Cardiac muscle cell (in vitro differentiated cells and primary cell): ENCODE data around the gene NPFFR1. TPM values are rescaled to one million over a fixed set of nuclear protein-coding genes. Genes with fewer than 3 reads are reported as not detected.
A peak's percentile ranks its signal among the peaks of the same experiment; 100 is the strongest.

Experiments used
- DNase-seq, 2 donors: peaks; one replicate each; pipeline versions ENCODE4 v3.0.0 to v3.0.0-alpha.2; 2010 to 2017; ENCODE audit warnings: low read depth in 1 of 2, low spot score in 1 of 2
- H3K27ac ChIP-seq: fragments of 200-600 bp; sonication (generic); 2 replicates; pipeline ENCODE4 v1.5.1; 2016
- H3K27me3 ChIP-seq: fragments of 200-600 bp; sonication (generic); 2 replicates; pipeline ENCODE4 v1.6.0; 2016; ENCODE audit warnings: control low read depth
- H3K36me3 ChIP-seq: fragments of 200-600 bp; sonication (generic); 2 replicates; pipeline ENCODE4 v1.5.1; 2016; ENCODE audit warnings: control low read depth
- H3K4me1 ChIP-seq: fragments of 200-600 bp; sonication (generic); 2 replicates; pipeline ENCODE4 v1.8.1; 2017; ENCODE audit warnings: low read depth, mild to moderate bottlenecking, mixed run types
- H3K4me3 ChIP-seq: fragments of 200-600 bp; sonication (generic); 2 replicates; pipeline ENCODE4 v1.5.1; 2016; ENCODE audit warnings: mild to moderate bottlenecking
- H3K9me3 ChIP-seq: fragments of 200-600 bp; sonication (generic); 2 replicates; pipeline ENCODE4 v1.5.1; 2017; ENCODE audit warnings: low read depth, mild to moderate bottlenecking, control low read depth
- CTCF ChIP-seq: IDR thresholded peaks from 2 replicates; pipeline ENCODE4 v1.5.1; 2012; ENCODE audit warnings: low read depth, mild to moderate bottlenecking, low read length
- polyA plus RNA-seq: library from polyadenylated mRNA; unstranded; fragments of >200 nt; fragmentation: Nextera tagmentation; extraction: Ambion mirVana; gene quantifications from 2 replicates; pipeline ENCODE4 v1.2.1, GENCODE V29; 2016
- total RNA-seq: library from RNA; depleted of rRNA; stranded (reverse); fragments of >200 nt; gene quantifications from 2 replicates; pipeline ENCODE4 v1.2.3, GENCODE V29; 2016

NPFFR1 gene
- total and polyA plus RNA-seq, 2 experiments from 2014 or later, result not detected

GRCh38 chr10:70293169-70293843, 9.5 kb upstream of the NPFFR1 start:
- no peak for TF ChIP-seq CTCF
- peak in 1 of 2 donors; percentile 6 for DNase-seq
- H3K4me1 ChIP-seq, result no peaks in the 10 kb centered on the region
- H3K36me3 ChIP-seq, result no peaks in the 10 kb centered on the region
- no peaks in the 10 kb centered on the region for H3K9me3 ChIP-seq
- peaks cover 5% of the 10 kb centered on the region for H3K27me3 ChIP-seq
- no peak overlapping the region for H3K27ac ChIP-seq
- H3K4me3 ChIP-seq, result no peak overlapping the region

GRCh38 chr10:70292004-70292403, 8.2 kb upstream of the NPFFR1 start:
- H3K9me3 ChIP-seq, result no peaks in the 10 kb centered on the region
- H3K36me3 ChIP-seq, result no peaks in the 10 kb centered on the region
- no peaks in the 10 kb centered on the region for H3K4me1 ChIP-seq
- H3K27me3 ChIP-seq, result peaks cover 18% of the 10 kb centered on the region
- DNase-seq, result no peak
- TF ChIP-seq CTCF, result no peak
- no peak overlapping the region for H3K4me3 ChIP-seq
- no peak overlapping the region for H3K27ac ChIP-seq

GRCh38 chr10:70289739-70290138, 5.9 kb upstream of the NPFFR1 start:
- Histone ChIP-seq H3K27ac (no peak overlapping the region), H3K27me3 (peaks cover 37% of the 10 kb centered on the region), H3K4me1 (no peaks in the 10 kb centered on the region), H3K9me3 (no peaks in the 10 kb centered on the region), H3K36me3 (no peaks in the 10 kb centered on the region), H3K4me3 (no peak overlapping the region)
- TF ChIP-seq CTCF, result no peak
- no peak for DNase-seq

GRCh38 chr10:70286616-70287015, 2.8 kb upstream of the NPFFR1 start:
- H3K4me1 ChIP-seq, result no peaks in the 10 kb centered on the region
- H3K27me3 ChIP-seq, result peaks cover 69% of the 10 kb centered on the region
- no peak for DNase-seq
- no peak for TF ChIP-seq CTCF
- no peaks in the 10 kb centered on the region for H3K36me3 ChIP-seq
- no peaks in the 10 kb centered on the region for H3K9me3 ChIP-seq
- no peak overlapping the region for H3K4me3 ChIP-seq
- no peak overlapping the region for H3K27ac ChIP-seq

- no peak for TF ChIP-seq CTCF
- H3K4me1 ChIP-seq, result no peaks in the 10 kb centered on the region
- no peak for DNase-seq
- H3K9me3 ChIP-seq, result no peaks in the 10 kb centered on the region
- no peak overlapping the region for H3K27ac ChIP-seq
- H3K36me3 ChIP-seq, result no peaks in the 10 kb centered on the region
- H3K27me3 ChIP-seq, result peaks cover 80% of the 10 kb centered on the region
- no peak overlapping the region for H3K4me3 ChIP-seq
These were observed 1.6 kb upstream of the NPFFR1 start for GRCh38 chr10:70285476-70285831.
